ENCODE results near the gene TSBP1. TPM values are rescaled to one million over a fixed set of nuclear protein-coding genes. Genes with fewer than 3 reads are reported as not detected.

TSBP1 gene
- total RNA-seq, 2 donors from 2014 or later = not detected

GRCh38 chr6:32244946-32245398 is 126.7 kb downstream of the TSBP1 start:
- Histone ChIP-seq H3K4me3 (no peak overlapping the region), H3K9me3 (no peaks in the 10 kb centered on the region), H3K4me1 (peaks cover 0 to 14% of the 10 kb centered on the region in 2 donors), H3K36me3 (no peaks in the 10 kb centered on the region), H3K27ac (peak overlapping the region; percentile 33 to 46), H3K27me3 (no peaks in the 10 kb centered on the region)
- peak; percentile 80 for DNase-seq (ENCODE audit: low spot score)
- TF ChIP-seq, protein P1, sequence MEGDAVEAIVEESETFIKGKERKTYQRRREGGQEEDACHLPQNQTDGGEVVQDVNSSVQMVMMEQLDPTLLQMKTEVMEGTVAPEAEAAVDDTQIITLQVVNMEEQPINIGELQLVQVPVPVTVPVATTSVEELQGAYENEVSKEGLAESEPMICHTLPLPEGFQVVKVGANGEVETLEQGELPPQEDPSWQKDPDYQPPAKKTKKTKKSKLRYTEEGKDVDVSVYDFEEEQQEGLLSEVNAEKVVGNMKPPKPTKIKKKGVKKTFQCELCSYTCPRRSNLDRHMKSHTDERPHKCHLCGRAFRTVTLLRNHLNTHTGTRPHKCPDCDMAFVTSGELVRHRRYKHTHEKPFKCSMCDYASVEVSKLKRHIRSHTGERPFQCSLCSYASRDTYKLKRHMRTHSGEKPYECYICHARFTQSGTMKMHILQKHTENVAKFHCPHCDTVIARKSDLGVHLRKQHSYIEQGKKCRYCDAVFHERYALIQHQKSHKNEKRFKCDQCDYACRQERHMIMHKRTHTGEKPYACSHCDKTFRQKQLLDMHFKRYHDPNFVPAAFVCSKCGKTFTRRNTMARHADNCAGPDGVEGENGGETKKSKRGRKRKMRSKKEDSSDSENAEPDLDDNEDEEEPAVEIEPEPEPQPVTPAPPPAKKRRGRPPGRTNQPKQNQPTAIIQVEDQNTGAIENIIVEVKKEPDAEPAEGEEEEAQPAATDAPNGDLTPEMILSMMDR (IDR thresholded peaks at IDR 0.05) = peak; percentile 74 to 89

DNA sequence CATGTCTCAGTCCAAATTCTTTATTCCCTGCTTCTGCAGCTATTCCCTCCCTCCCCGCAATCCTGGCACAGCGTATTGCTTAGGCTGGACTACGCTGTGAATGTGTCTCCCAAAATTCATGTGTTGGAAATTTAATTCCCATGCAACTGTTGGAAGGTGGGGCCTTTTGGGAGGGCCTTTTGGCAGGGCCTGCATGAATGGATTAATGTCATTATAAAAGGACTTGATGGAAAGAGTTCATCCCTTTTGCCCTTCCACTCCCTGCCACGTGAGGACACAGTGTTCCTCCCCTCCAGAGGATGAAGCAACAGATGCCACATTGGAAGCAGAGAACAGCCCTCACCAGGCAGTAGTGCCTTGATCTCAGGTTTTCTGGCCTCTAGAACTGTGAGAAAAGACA is 127.4 kb downstream of the TSBP1 start:
- TF ChIP-seq, protein P1 (IDR thresholded peaks at IDR 0.05) = no peak
- no peak overlapping the region for H3K4me3 ChIP-seq
- H3K27me3 ChIP-seq = no peaks in the 10 kb centered on the region
- H3K36me3 ChIP-seq = no peaks in the 10 kb centered on the region
- H3K4me1 ChIP-seq = peaks cover 0 to 14% of the 10 kb centered on the region in 2 donors
- no peak for DNase-seq (ENCODE audit: low spot score)
- no peaks in the 10 kb centered on the region for H3K9me3 ChIP-seq
- peak overlapping the region; percentile 33 to 46 for H3K27ac ChIP-seq

Other genes with a start within 250 kb of the TSBP1 start
- gene ATF6B, start 243.7 kb downstream of the TSBP1 start, total RNA-seq = 10 to 100 TPM; 15.0 to 15.3 TPM
- 1 to 10 TPM; 1.1 to 3.4 TPM for gene FKBPL, start 241.6 kb downstream of the TSBP1 start, total RNA-seq
- 1 to 10 TPM in 1 of 2 donors, under 1 TPM in 1; 0.70 to 1.1 TPM for gene PRRT1, start 220.0 kb downstream of the TSBP1 start, total RNA-seq
- gene PPT2, start 217.8 kb downstream of the TSBP1 start, total RNA-seq = 10 to 100 TPM; 19.5 to 27.0 TPM
- gene EGFL8, start 207.3 kb downstream of the TSBP1 start, total RNA-seq = 1 to 10 TPM; 4.8 to 5.2 TPM
- 10 to 100 TPM; 59.6 to 77.1 TPM for gene AGPAT1, start 195.8 kb downstream of the TSBP1 start, total RNA-seq
- 100 to 1,000 TPM; 104 to 106 TPM for gene RNF5, start 193.5 kb downstream of the TSBP1 start, total RNA-seq
- gene AGER, start 187.7 kb downstream of the TSBP1 start, total RNA-seq = 1 to 10 TPM in 1 of 2 donors, under 1 TPM in 1; 0.94 to 1.4 TPM
- gene PBX2, start 181.7 kb downstream of the TSBP1 start, total RNA-seq = 10 to 100 TPM; 26.0 to 32.5 TPM
- gene GPSM3, start 179.3 kb downstream of the TSBP1 start, total RNA-seq = 1 to 10 TPM; 3.6 to 9.0 TPM
- 10 to 100 TPM; 16.2 to 22.5 TPM for gene NOTCH4, start 147.8 kb downstream of the TSBP1 start, total RNA-seq
- not detected for gene BTNL2, start 35.3 kb upstream of the TSBP1 start, total RNA-seq
- gene HLA-DRA, start 68.0 kb upstream of the TSBP1 start, total RNA-seq = 10 to 100 TPM; 57.5 to 93.5 TPM
- gene HLA-DRB5, start 158.4 kb upstream of the TSBP1 start, total RNA-seq = 10 to 100 TPM in 1 of 2 donors, 1 to 10 TPM in 1; 1.7 to 28.4 TPM
- gene HLA-DRB1, start 217.9 kb upstream of the TSBP1 start, total RNA-seq = 10 to 100 TPM; 24.0 to 37.6 TPM

Data from right atrium auricular region (tissue), 2 donors.